Measurements from ENCODE around the gene TCF23.
"Not testable (repeated sequence)": the region's sequence is repeated elsewhere in the genome, so short reads cannot be mapped to it uniquely, and the experiment has no call there.

TCF23 gene

DNA sequence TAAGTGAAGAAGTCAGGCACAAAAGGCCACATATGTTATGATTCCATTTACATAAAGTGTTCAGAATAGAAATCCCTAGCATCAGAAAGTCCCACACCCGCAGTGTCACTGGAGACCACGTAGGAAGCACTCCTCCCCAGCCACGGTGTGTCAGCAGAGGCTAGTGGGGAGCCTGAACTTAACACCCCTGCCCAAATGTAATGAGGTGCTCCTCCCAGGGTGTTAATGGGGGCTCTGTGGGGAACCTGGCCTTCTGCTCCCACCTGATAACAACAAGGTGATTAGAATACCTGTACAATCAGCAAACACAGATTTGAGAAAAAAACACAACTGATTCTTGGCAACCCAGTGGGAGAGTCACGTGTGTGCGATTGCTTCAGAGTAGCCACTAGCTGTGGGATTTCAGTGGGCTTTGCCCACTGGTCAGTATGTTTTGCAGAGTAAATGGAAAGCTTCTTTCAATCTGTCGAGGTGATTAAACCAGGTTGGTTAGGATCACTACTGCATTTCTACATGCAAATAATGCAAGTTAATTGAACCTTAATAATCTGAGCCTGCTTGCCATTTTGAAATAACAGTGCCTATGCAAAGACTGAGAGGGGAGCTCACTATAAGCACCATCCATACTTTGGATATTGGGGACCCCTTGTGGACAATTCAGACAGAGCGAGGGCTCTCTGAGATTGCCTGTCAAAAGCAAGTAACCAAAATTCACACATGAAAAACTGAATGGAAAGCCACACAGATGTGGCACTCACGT, 42.4 kb downstream of the TCF23 start:
- FAIRE-seq = peak; percentile 82

DNA sequence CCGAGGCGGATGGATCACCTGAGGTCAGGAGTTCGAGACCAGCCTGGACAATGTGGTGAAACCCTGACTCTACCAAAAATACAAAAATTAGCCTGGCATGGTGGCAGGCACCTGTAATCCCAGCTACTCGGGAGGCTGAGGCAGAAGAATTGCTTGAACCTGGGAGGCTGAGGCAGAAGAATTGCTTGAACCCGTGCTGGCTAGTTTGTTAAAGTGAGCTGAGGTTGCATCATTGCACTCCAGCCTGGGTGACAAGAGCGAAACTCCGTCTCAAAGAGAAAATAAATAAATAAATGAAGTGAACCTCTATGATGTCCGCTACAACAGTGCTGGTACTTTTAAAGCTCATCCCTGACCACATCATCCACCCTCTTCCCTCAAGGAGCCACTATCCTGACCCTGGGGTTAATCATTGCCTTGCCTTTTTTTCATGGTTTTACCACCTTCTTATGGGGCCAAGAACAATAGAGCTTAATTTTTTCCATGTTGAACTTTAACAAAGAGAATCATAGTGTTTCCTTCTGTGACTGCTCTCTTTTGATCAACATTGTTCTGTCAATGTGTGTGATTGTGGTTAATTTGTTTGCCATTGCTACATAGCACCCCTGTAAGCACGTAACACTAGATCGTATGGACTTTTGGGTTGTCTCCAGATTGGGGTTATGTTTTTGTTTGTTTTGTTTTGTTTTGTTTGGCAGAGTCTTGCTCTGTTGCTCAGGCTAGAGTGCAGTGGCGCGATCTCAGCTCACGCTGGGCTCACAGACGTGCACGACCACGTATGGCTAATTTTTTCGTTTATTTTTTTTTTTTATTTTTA, 45.9 kb downstream of the TCF23 start:
- no peak for FAIRE-seq

DNA sequence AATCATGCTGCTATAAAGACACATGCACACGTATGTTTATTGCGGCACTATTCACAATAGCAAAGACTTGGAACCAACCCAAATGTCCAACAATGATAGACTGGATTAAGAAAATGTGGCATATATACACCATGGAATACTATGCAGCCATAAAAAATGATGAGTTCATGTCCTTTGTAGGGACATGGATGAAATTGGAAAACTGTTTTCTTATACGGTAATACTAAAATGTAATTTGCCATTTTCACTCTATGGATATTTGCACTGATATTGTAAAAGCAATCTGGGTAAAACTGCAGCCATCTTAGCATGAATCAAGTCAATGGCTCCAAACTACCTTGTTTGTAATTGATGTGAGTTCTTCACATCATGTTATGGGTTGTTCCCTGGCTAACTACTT, 47.0 kb downstream of the TCF23 start:
- not testable (repeated sequence) for FAIRE-seq

DNA sequence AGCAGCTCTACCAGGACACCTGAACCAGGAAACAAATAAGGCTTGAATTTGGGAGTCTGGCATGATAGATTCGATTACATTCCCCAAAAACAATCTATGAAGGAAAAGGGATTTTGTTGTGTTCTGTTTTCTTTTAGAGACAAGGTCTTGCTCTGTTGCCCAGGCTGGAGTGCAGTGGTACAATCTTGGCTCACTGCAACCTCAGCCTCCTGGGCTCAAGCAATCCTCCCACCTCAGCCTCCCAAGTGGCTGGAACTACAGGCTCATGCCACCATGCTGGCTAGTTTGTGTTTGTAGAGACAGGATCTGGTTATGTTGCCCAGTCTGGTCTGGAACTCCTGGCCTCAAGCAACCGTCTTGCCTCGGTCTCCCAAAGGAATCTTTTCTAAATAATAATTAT, 49.3 kb downstream of the TCF23 start:
- FAIRE-seq = not testable (repeated sequence)

DNA sequence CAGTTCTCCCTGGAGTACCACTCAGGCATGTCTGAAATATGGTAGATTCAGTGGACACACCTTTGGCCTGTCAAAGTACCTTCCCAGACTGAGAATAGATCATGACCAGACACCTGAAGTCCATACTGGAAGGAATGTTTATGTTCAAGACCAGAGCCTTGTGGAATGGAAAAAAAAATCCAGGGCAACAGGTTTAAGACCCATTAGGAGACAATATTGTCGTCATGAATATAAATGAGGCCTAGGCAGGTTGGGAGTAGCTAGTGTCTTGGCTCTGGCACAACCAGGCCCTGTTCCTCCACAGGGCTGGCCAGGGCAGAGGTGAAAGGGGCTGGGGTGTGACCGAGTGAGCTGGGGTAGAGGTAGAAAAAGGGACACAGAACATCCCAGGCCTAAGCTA, 49.8 kb downstream of the TCF23 start:
- FAIRE-seq = no peak

DNA sequence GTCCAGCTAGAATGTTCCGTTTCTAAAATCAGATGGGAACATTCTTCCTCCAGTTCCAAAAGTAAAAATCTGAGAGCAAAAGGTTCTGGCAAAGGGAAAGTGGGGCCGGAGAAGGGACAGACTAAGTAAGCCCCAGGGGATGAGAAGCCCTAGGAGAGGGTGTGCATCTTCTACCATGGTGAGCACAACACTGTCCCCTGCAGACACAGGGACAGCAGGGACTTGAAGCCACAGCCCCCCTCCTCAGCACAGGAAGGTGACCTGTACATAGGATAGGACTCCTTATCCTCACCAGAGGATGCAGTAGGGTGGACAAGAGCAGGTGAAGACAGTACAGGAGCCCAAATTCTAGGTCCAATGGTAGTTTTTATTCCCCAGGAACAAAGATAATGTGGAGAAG, 50.4 kb downstream of the TCF23 start:
- no peak for FAIRE-seq

DNA sequence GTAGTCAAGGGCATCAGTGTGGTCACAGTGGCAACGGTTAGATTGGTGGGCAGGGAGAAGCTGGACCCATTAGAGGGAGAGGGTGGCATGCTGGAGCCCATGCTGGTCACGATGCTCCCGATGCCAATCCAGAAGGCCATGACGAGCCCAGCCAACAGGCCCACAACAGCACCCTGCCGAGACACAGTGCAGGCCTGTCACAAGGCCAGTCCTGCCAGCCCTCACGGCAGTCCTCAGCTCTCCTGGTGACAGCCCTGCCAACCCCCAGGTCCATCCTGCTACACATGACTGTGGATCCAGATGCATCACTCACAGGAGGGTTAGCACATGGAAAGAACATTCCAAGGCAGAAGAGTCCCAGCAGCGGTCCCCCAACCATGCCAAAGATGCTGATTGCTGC, 52.9 kb downstream of the TCF23 start:
- FAIRE-seq = no peak

DNA sequence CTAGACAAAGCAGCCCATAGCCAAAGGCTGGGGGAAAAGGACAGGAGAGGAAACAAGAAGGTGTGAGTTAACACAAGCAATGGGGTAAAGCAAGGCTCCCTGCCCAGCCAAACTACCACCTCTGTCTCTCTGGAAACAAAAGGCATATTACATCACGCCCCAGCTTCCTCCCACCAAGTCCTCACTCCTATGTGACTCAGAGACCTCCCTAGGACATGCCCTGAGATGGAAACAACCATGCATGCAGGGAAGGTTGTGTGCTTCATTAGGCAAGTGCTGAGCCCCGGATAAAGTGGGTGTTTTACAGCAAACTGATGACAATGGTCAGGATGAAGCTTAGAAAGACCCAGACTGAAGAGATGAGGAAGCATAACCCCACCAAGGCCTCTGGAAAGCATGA, 54.0 kb downstream of the TCF23 start:
- FAIRE-seq = no peak

DNA sequence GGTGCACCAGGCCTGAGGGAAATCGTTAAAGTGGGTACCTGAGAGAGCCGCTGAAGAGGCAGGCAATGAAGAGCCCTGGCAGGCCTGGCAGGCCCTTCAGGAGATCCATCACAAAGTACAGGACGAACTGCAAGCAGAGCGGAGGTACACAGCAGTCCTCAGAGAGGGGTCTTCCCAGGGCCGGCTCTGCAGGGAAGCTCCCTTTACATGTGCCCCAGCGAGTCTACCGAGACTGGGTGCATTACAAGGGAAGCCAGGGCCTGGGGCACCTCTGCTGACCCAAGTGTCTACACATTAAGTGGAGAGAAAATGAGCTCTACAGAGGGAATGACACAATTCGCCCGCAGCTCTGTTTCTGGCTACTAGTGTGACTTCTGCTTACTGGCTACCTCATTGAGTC, 54.9 kb downstream of the TCF23 start:
- no peak for FAIRE-seq

DNA sequence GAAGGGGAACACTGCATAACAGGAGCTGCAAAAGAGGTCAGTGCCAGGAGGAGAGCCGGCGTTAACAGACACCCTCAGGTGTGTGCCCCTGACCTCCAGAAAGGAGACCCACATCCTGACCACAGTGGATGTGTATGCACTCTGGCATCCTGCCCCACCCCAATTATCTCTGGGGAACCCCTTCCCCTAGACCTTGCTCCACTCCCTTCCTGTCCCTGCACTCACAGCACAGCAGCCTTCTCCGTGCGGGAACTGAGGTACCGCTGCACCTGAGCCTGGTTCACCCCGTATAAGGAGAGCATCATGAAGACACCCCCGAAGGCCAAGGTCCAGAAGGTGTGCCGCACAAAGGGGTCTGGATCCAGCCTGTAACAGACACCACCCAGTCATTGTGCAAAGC, 55.8 kb downstream of the TCF23 start:
- no peak for FAIRE-seq

DNA sequence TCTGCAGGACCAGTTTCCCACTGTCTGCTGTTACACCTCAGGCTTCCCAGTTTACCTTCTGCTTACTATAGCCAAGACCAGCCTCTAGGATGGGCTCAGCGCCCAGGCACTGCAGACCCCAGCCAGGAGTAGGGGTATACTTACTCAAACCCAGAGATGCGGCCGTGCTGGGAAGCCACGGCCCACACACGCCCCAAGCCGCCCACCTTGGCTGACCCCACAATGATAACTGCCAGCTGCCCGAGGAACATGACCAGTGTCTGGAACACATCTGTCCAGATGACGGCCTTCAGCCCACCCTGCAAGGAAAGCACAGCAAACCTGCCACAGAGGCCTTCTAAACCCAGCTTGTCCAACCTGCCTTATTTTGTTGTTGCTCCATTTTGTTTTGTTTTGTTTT, 56.4 kb downstream of the TCF23 start:
- FAIRE-seq = no peak

DNA sequence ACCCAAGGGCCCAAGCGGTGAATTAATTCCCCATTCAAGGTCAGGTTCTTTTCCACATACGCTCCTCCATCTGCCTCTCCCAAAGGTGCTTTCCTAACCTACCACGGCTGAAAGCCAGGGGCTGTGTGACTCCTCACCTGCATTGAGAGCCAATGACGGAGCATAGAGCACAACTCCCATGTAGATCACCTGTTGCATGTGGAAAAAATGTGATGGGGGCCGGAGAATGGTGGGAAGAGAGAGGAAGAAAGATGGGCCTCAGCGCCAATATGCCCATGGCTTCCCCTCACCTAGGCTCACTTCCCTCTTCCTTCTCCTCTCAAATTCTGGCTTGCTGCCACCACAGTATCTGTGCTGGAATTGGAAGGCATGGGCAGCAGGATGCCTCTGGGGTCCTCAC, 57.5 kb downstream of the TCF23 start:
- FAIRE-seq = no peak
